ENCODE data around the gene ZNF892.
"Not testable (repeated sequence)": the region's sequence is repeated elsewhere in the genome, so short reads cannot be mapped to it uniquely, and the experiment has no call there.

ZNF892 gene

GRCh38 chr2:95185197-95185596 lies 22.1 kb upstream of the ZNF892 start:
- TF ChIP-seq CTCF (IDR thresholded peaks at IDR 0.05; ENCODE audit: borderline replicate concordance, control extremely low read depth, extremely low read depth, insufficient read depth, missing control alignments): no peak
- no peak for DNase-seq (ENCODE audit: low spot score)
- in situ Hi-C loops (cut with MboI; ENCODE audit: low sequenced_read_pairs, unreplicated experiment): no loop called here

- TF ChIP-seq CTCF (IDR thresholded peaks at IDR 0.05; ENCODE audit: borderline replicate concordance, control extremely low read depth, extremely low read depth, insufficient read depth, missing control alignments): no peak
- in situ Hi-C loops (cut with MboI; ENCODE audit: low sequenced_read_pairs, unreplicated experiment): no loop called here
- DNase-seq (ENCODE audit: low spot score): no peak
Measured at GRCh38 chr2:95185973-95186372, 21.3 kb upstream of the ZNF892 start.

- DNase-seq (ENCODE audit: low spot score); in situ Hi-C loops (cut with MboI; ENCODE audit: low sequenced_read_pairs, unreplicated experiment): not testable (repeated sequence)
- peak; percentile 60 for TF ChIP-seq CTCF (IDR thresholded peaks at IDR 0.05; ENCODE audit: borderline replicate concordance, control extremely low read depth, extremely low read depth, insufficient read depth, missing control alignments)
Measured at GRCh38 chr2:95192956-95193355, 14.4 kb upstream of the ZNF892 start.

GRCh38 chr2:95203911-95204310 lies 3.4 kb upstream of the ZNF892 start:
- no peak for DNase-seq (ENCODE audit: low spot score)
- TF ChIP-seq CTCF (IDR thresholded peaks at IDR 0.05; ENCODE audit: borderline replicate concordance, control extremely low read depth, extremely low read depth, insufficient read depth, missing control alignments): no peak
- in situ Hi-C loops (cut with MboI; ENCODE audit: low sequenced_read_pairs, unreplicated experiment): no loop called here

GRCh38 chr2:95204396-95204795 lies 2.9 kb upstream of the ZNF892 start:
- TF ChIP-seq CTCF (IDR thresholded peaks at IDR 0.05; ENCODE audit: borderline replicate concordance, control extremely low read depth, extremely low read depth, insufficient read depth, missing control alignments): no peak
- no peak for DNase-seq (ENCODE audit: low spot score)
- in situ Hi-C loops (cut with MboI; ENCODE audit: low sequenced_read_pairs, unreplicated experiment): no loop called here

- no peak for TF ChIP-seq CTCF (IDR thresholded peaks at IDR 0.05; ENCODE audit: borderline replicate concordance, control extremely low read depth, extremely low read depth, insufficient read depth, missing control alignments)
- DNase-seq (ENCODE audit: low spot score): no peak
- in situ Hi-C loops (cut with MboI; ENCODE audit: low sequenced_read_pairs, unreplicated experiment): no loop called here
Measured at GRCh38 chr2:95206096-95206495, 1.2 kb upstream of the ZNF892 start.

GRCh38 chr2:95208106-95208505 lies 785 bp downstream of the ZNF892 start:
- in situ Hi-C loops (cut with MboI; ENCODE audit: low sequenced_read_pairs, unreplicated experiment): no loop called here
- no peak for DNase-seq (ENCODE audit: low spot score)
- no peak for TF ChIP-seq CTCF (IDR thresholded peaks at IDR 0.05; ENCODE audit: borderline replicate concordance, control extremely low read depth, extremely low read depth, insufficient read depth, missing control alignments)

Data from GM13976 (cell line).